ENCODE results near the gene TTPAL. TPM values are rescaled to one million over a fixed set of nuclear protein-coding genes. Genes with fewer than 3 reads are reported as not detected.
A peak's percentile ranks its signal among the peaks of the same experiment; 100 is the strongest.

Gene TTPAL
- polyA plus RNA-seq (2013), result 4.5 TPM

- Histone ChIP-seq H3K4me1 (ENCODE audit: control extremely low read depth in 1 of 4, control insufficient read depth in 4 of 4, insufficient read depth in 4 of 4, low read length in 3 of 4) (peaks cover 9 to 18% (median 16%) of the 10 kb centered on the region in 4 experiments), H3K36me3 (ENCODE audit: control insufficient read depth in 4 of 4, insufficient read depth in 4 of 4, low read length in 3 of 4) (peaks cover under 1 to 13% (median 12%) of the 10 kb centered on the region in 4 experiments), H3K4me3 (ENCODE audit: control insufficient read depth in 1 of 7, extremely low read depth in 1 of 7, insufficient read depth in 4 of 7, low read depth in 2 of 7, low read length in 6 of 7) (peak within 1 kb of the TSS; percentile 70 to 90 (median 86)), H3K27me3 (replicated peaks in 2 of 5; ENCODE audit: control insufficient read depth in 4 of 5, insufficient read depth in 5 of 5, low read length in 4 of 5) (no peaks in the 10 kb centered on the region), H3K27ac (ENCODE audit: insufficient read depth in 1 of 2, low read depth in 1 of 2, low read length in 2 of 2, poor library complexity in 1 of 2, severe bottlenecking in 2 of 2) (peak within 1 kb of the TSS; percentile 66 to 88), H3K9me3 (ENCODE audit: control extremely low read depth in 1 of 5, control insufficient read depth in 4 of 5, insufficient read depth in 2 of 5, low read depth in 1 of 5, low read length in 4 of 5) (no peaks in the 10 kb centered on the region)
- peak; percentile 84 to 89 (median 88) for DNase-seq
- POLR2A ChIA-PET, result interaction anchor here (0.7 to 1.5 kb wide), 3 partner anchors 38 to 266 kb away, joined by 3 to 4 read pairs (median 3); partner anchors contain the start of gene OSER1
- CTCF ChIA-PET, result interaction anchor here (0.6 to 2.4 kb wide), 3 partner anchors 16 to 134 kb away, joined by 3 to 9 read pairs (median 3); no protein-coding TSS in a partner anchor
- 2% methylated on average over 53 of the region's 55 CpGs for WGBS (ENCODE audit: insufficient coverage)
These were observed at the start of gene TTPAL for GRCh38 chr20:44475694-44476560. TTPAL (plus strand) TSS chr20:44475874; CDS start chr20:44480000, 4,126 bp downstream.

- H3K9me3 ChIP-seq (ENCODE audit: control extremely low read depth in 1 of 5, control insufficient read depth in 4 of 5, insufficient read depth in 2 of 5, low read depth in 1 of 5, low read length in 4 of 5), result no peaks in the 10 kb centered on the region
- no peak for DNase-seq
- POLR2A ChIA-PET, result interaction anchor here (0.5 kb wide), 1 partner anchor 118 kb away, joined by 3 read pairs; no protein-coding TSS in a partner anchor
- H3K27me3 ChIP-seq (replicated peaks in 2 of 5; ENCODE audit: control insufficient read depth in 4 of 5, insufficient read depth in 5 of 5, low read length in 4 of 5), result peaks cover 0 to 26% (median 7%) of the 10 kb centered on the region in 5 experiments
- WGBS (ENCODE audit: insufficient coverage), result 93% methylated on average over 2 of the region's 2 CpGs
- H3K27ac ChIP-seq (ENCODE audit: insufficient read depth in 1 of 2, low read depth in 1 of 2, low read length in 2 of 2, poor library complexity in 1 of 2, severe bottlenecking in 2 of 2), result no peak overlapping the region
- no peaks in the 10 kb centered on the region for H3K36me3 ChIP-seq (ENCODE audit: control insufficient read depth in 4 of 4, insufficient read depth in 4 of 4, low read length in 3 of 4)
- CTCF ChIA-PET, result interaction anchor here (1.5 kb wide), 1 partner anchor 11 kb away, joined by 3 read pairs; no protein-coding TSS in a partner anchor
- H3K4me1 ChIP-seq (ENCODE audit: control extremely low read depth in 1 of 4, control insufficient read depth in 4 of 4, insufficient read depth in 4 of 4, low read length in 3 of 4), result no peaks in the 10 kb centered on the region
- H3K4me3 ChIP-seq (ENCODE audit: control insufficient read depth in 1 of 7, extremely low read depth in 1 of 7, insufficient read depth in 4 of 7, low read depth in 2 of 7, low read length in 6 of 7), result no peak overlapping the region
These were observed 49.8 kb upstream of the TTPAL start for GRCh38 chr20:44425923-44426322.

GRCh38 chr20:44426879-44427790, 48.5 kb upstream of the TTPAL start:
- DNase-seq, result no peak
- Histone ChIP-seq H3K9me3 (ENCODE audit: control extremely low read depth in 1 of 5, control insufficient read depth in 4 of 5, insufficient read depth in 2 of 5, low read depth in 1 of 5, low read length in 4 of 5) (no peaks in the 10 kb centered on the region), H3K27me3 (replicated peaks in 2 of 5; ENCODE audit: control insufficient read depth in 4 of 5, insufficient read depth in 5 of 5, low read length in 4 of 5) (peaks cover 0 to 31% (median 11%) of the 10 kb centered on the region in 5 experiments), H3K4me1 (ENCODE audit: control extremely low read depth in 1 of 4, control insufficient read depth in 4 of 4, insufficient read depth in 4 of 4, low read length in 3 of 4) (no peaks in the 10 kb centered on the region), H3K36me3 (ENCODE audit: control insufficient read depth in 4 of 4, insufficient read depth in 4 of 4, low read length in 3 of 4) (no peaks in the 10 kb centered on the region), H3K27ac (ENCODE audit: insufficient read depth in 1 of 2, low read depth in 1 of 2, low read length in 2 of 2, poor library complexity in 1 of 2, severe bottlenecking in 2 of 2) (no peak overlapping the region), H3K4me3 (ENCODE audit: control insufficient read depth in 1 of 7, extremely low read depth in 1 of 7, insufficient read depth in 4 of 7, low read depth in 2 of 7, low read length in 6 of 7) (no peak overlapping the region)
- ChIA-PET POLR2A (no interaction called here), CTCF (interaction anchor here (1.5 kb wide), 1 partner anchor 10 kb away, joined by 3 read pairs; no protein-coding TSS in a partner anchor)
- 97% methylated on average over 6 of the region's 10 CpGs for WGBS (ENCODE audit: insufficient coverage)

GRCh38 chr20:44427804-44428173, 47.9 kb upstream of the TTPAL start:
- no peaks in the 10 kb centered on the region for H3K9me3 ChIP-seq (ENCODE audit: control extremely low read depth in 1 of 5, control insufficient read depth in 4 of 5, insufficient read depth in 2 of 5, low read depth in 1 of 5, low read length in 4 of 5)
- H3K36me3 ChIP-seq (ENCODE audit: control insufficient read depth in 4 of 4, insufficient read depth in 4 of 4, low read length in 3 of 4), result no peaks in the 10 kb centered on the region
- no peak overlapping the region for H3K27ac ChIP-seq (ENCODE audit: insufficient read depth in 1 of 2, low read depth in 1 of 2, low read length in 2 of 2, poor library complexity in 1 of 2, severe bottlenecking in 2 of 2)
- POLR2A ChIA-PET, result no interaction called here
- H3K4me1 ChIP-seq (ENCODE audit: control extremely low read depth in 1 of 4, control insufficient read depth in 4 of 4, insufficient read depth in 4 of 4, low read length in 3 of 4), result no peaks in the 10 kb centered on the region
- H3K4me3 ChIP-seq (ENCODE audit: control insufficient read depth in 1 of 7, extremely low read depth in 1 of 7, insufficient read depth in 4 of 7, low read depth in 2 of 7, low read length in 6 of 7), result no peak overlapping the region
- CTCF ChIA-PET, result no interaction called here
- no peak for DNase-seq
- H3K27me3 ChIP-seq (replicated peaks in 2 of 5; ENCODE audit: control insufficient read depth in 4 of 5, insufficient read depth in 5 of 5, low read length in 4 of 5), result peaks cover 0 to 36% (median 11%) of the 10 kb centered on the region in 5 experiments
- 88% methylated on average over 2 of the region's 3 CpGs for WGBS (ENCODE audit: insufficient coverage)

- 86% methylated on average over 7 of the region's 8 CpGs for WGBS (ENCODE audit: insufficient coverage)
- DNase-seq, result no peak
- no peaks in the 10 kb centered on the region for H3K36me3 ChIP-seq (ENCODE audit: control insufficient read depth in 4 of 4, insufficient read depth in 4 of 4, low read length in 3 of 4)
- H3K9me3 ChIP-seq (ENCODE audit: control extremely low read depth in 1 of 5, control insufficient read depth in 4 of 5, insufficient read depth in 2 of 5, low read depth in 1 of 5, low read length in 4 of 5), result no peaks in the 10 kb centered on the region
- peaks cover 0 to 35% (median 11%) of the 10 kb centered on the region in 5 experiments for H3K27me3 ChIP-seq (replicated peaks in 2 of 5; ENCODE audit: control insufficient read depth in 4 of 5, insufficient read depth in 5 of 5, low read length in 4 of 5)
- no peak overlapping the region for H3K4me3 ChIP-seq (ENCODE audit: control insufficient read depth in 1 of 7, extremely low read depth in 1 of 7, insufficient read depth in 4 of 7, low read depth in 2 of 7, low read length in 6 of 7)
- ChIA-PET CTCF (no interaction called here), POLR2A (no interaction called here)
- no peaks in the 10 kb centered on the region for H3K4me1 ChIP-seq (ENCODE audit: control extremely low read depth in 1 of 4, control insufficient read depth in 4 of 4, insufficient read depth in 4 of 4, low read length in 3 of 4)
- no peak overlapping the region for H3K27ac ChIP-seq (ENCODE audit: insufficient read depth in 1 of 2, low read depth in 1 of 2, low read length in 2 of 2, poor library complexity in 1 of 2, severe bottlenecking in 2 of 2)
These were observed 47.3 kb upstream of the TTPAL start for GRCh38 chr20:44428174-44429016.

GRCh38 chr20:44429017-44429339, 46.7 kb upstream of the TTPAL start:
- H3K36me3 ChIP-seq (ENCODE audit: control insufficient read depth in 4 of 4, insufficient read depth in 4 of 4, low read length in 3 of 4), result no peaks in the 10 kb centered on the region
- 100% methylated on average over 2 of the region's 2 CpGs for WGBS (ENCODE audit: insufficient coverage)
- H3K27me3 ChIP-seq (replicated peaks in 2 of 5; ENCODE audit: control insufficient read depth in 4 of 5, insufficient read depth in 5 of 5, low read length in 4 of 5), result peaks cover 0 to 35% (median 14%) of the 10 kb centered on the region in 5 experiments
- no peaks in the 10 kb centered on the region for H3K4me1 ChIP-seq (ENCODE audit: control extremely low read depth in 1 of 4, control insufficient read depth in 4 of 4, insufficient read depth in 4 of 4, low read length in 3 of 4)
- CTCF ChIA-PET, result no interaction called here
- H3K27ac ChIP-seq (ENCODE audit: insufficient read depth in 1 of 2, low read depth in 1 of 2, low read length in 2 of 2, poor library complexity in 1 of 2, severe bottlenecking in 2 of 2), result no peak overlapping the region
- H3K4me3 ChIP-seq (ENCODE audit: control insufficient read depth in 1 of 7, extremely low read depth in 1 of 7, insufficient read depth in 4 of 7, low read depth in 2 of 7, low read length in 6 of 7), result no peak overlapping the region
- H3K9me3 ChIP-seq (ENCODE audit: control extremely low read depth in 1 of 5, control insufficient read depth in 4 of 5, insufficient read depth in 2 of 5, low read depth in 1 of 5, low read length in 4 of 5), result no peaks in the 10 kb centered on the region
- no peak for DNase-seq
- POLR2A ChIA-PET, result no interaction called here

All from common myeloid progenitor, CD34-positive (primary cell).